ENCODE measurements around the gene STAT5A.
"Not testable (repeated sequence)": the region's sequence is repeated elsewhere in the genome, so short reads cannot be mapped to it uniquely, and the experiment has no call there.

STAT5A gene

GRCh38 chr17:42338427-42338985 lies 50.2 kb downstream of the STAT5A start:
- DNase-seq: no peak

GRCh38 chr17:42339221-42339620 lies 50.9 kb downstream of the STAT5A start:
- no peak for DNase-seq

GRCh38 chr17:42340691-42341127 lies 52.4 kb downstream of the STAT5A start:
- DNase-seq: peak; percentile 6 to 13

GRCh38 chr17:42341568-42341967 lies 53.3 kb downstream of the STAT5A start:
- no peak for DNase-seq

GRCh38 chr17:42342242-42343008 lies 54.1 kb downstream of the STAT5A start:
- no peak for DNase-seq

GRCh38 chr17:42345396-42346073 lies 57.2 kb downstream of the STAT5A start:
- DNase-seq: no peak

- no peak for DNase-seq
These were observed 58.2 kb downstream of the STAT5A start for GRCh38 chr17:42346481-42346880.

- DNase-seq: no peak
These were observed 58.9 kb downstream of the STAT5A start for GRCh38 chr17:42347198-42347597.

- no peak for DNase-seq
These were observed 59.3 kb downstream of the STAT5A start for GRCh38 chr17:42347606-42348005.

- no peak for DNase-seq
These were observed 59.8 kb downstream of the STAT5A start for GRCh38 chr17:42348104-42348503.

GRCh38 chr17:42354956-42355843 lies 66.9 kb downstream of the STAT5A start:
- no peak for DNase-seq

GRCh38 chr17:42358434-42358833 lies 70.1 kb downstream of the STAT5A start:
- DNase-seq: no peak

- DNase-seq: no peak
These were observed 70.8 kb downstream of the STAT5A start for GRCh38 chr17:42359133-42359532.

GRCh38 chr17:42360388-42360787 lies 72.1 kb downstream of the STAT5A start:
- DNase-seq: not testable (repeated sequence)

Measured in activated CD4-positive, alpha-beta T cell treated with anti-CD3 and anti-CD28 coated beads, Interleukin-2, amount 50 U/mL, for 4 hours (primary cell).